ENCODE measurements around the gene ZKSCAN5. TPM values are rescaled to one million over a fixed set of nuclear protein-coding genes. Genes with fewer than 3 reads are reported as not detected.
"Not testable (repeated sequence)": the region's sequence is repeated elsewhere in the genome, so short reads cannot be mapped to it uniquely, and the experiment has no call there.

Gene ZKSCAN5
- total and polyA plus RNA-seq, 2 of the 8 experiments (the other 6 are each of a cell fraction or from before 2014, with no cell fraction given), result 5.3 to 13.5 TPM

GRCh38 chr7:99549545-99549944, 45.1 kb downstream of the ZKSCAN5 start:
- FAIRE-seq; POLR2A ChIA-PET (ENCODE audit: partially characterized antibody); H2BK120ac ChIP-seq (replicated peaks; ENCODE audit: low read depth, low read length); DNase-seq (ENCODE audit: low read depth in 1 of 2, low spot score in 2 of 2); H2AFZ ChIP-seq (ENCODE audit: low read length); H3K23ac ChIP-seq (ENCODE audit: insufficient read length); H3K4me3 ChIP-seq (ENCODE audit: extremely low read depth in 1 of 4, insufficient read depth in 2 of 4, low read depth in 3 of 4, low read length in 4 of 4); H2BK20ac ChIP-seq (ENCODE audit: low read length); H3K79me2 ChIP-seq (ENCODE audit: control insufficient read depth in 1 of 2, insufficient read depth in 2 of 2, low read length in 2 of 2); H3K79me1 ChIP-seq (ENCODE audit: low read depth, low read length); H2BK15ac ChIP-seq (ENCODE audit: low read length); H2BK12ac ChIP-seq (ENCODE audit: low read depth, low read length); H3K27ac ChIP-seq (ENCODE audit: low read depth, low read length); H3K56ac ChIP-seq (replicated peaks; ENCODE audit: insufficient read length, low read depth, low read length); H2BK5ac ChIP-seq (ENCODE audit: low read depth, low read length); H3K9ac ChIP-seq (replicated peaks in 1 of 4; ENCODE audit: extremely low read depth in 1 of 4, low read depth in 3 of 4, low read length in 3 of 4); H2AK5ac ChIP-seq (ENCODE audit: low read depth, low read length); H3K4ac ChIP-seq (replicated peaks; ENCODE audit: insufficient read length, low read depth, low read length); H3K14ac ChIP-seq (ENCODE audit: insufficient read length); H4K8ac ChIP-seq (ENCODE audit: extremely low read depth, insufficient read depth, low read length); H3K4me2 ChIP-seq (ENCODE audit: insufficient read depth in 1 of 2, low read depth in 2 of 2, low read length in 2 of 2); H3K9me3 ChIP-seq (ENCODE audit: insufficient read depth in 2 of 2, low read depth in 1 of 2, low read length in 1 of 2); H4K5ac ChIP-seq (ENCODE audit: insufficient read length, low read depth, low read length); H4K20me1 ChIP-seq (replicated peaks in 1 of 2; ENCODE audit: control insufficient read depth in 1 of 2, insufficient read depth in 2 of 2, low read length in 2 of 2); H3K18ac ChIP-seq (ENCODE audit: extremely low read depth, low read length); H4K91ac ChIP-seq (replicated peaks; ENCODE audit: insufficient read length, low read length); CTCF ChIA-PET (ENCODE audit: partially characterized antibody); H3K27me3 ChIP-seq (replicated peaks in 1 of 4; ENCODE audit: control insufficient read depth in 3 of 4, extremely low read depth in 1 of 4, insufficient read depth in 3 of 4, low read length in 3 of 4); H3K23me2 ChIP-seq (ENCODE audit: low read depth, low read length); H3K4me1 ChIP-seq (replicated peaks in 1 of 4; ENCODE audit: control insufficient read depth in 3 of 4, insufficient read depth in 4 of 4, low read length in 3 of 4): not testable (repeated sequence)
- peaks cover 2 to 19% (median 8%) of the 10 kb centered on the region in 4 experiments; a peak in 5 of 8 replicates for H3K36me3 ChIP-seq (ENCODE audit: control insufficient read depth in 2 of 4, insufficient read depth in 4 of 4, low read length in 3 of 4)
- 100% methylated on average over 1 of the region's 2 CpGs; no CpG with 5 or more reads in 1 of the 2 experiments for WGBS, 2 experiments (ENCODE audit: extremely low coverage in 1 of 2, insufficient coverage in 1 of 2, insufficient read length in 1 of 2, insufficient replicate concordance in 2 of 2, low coverage in 1 of 2, low lambda C conversion rate in 2 of 2, missing lambda C conversion rate in 1 of 2)
